SKM-1 (cell line): ENCODE results near the gene RAB2B.

ENCODE experiments used
- DNase-seq: peaks from one replicate; lab custom pipeline; 2025; ENCODE audit not compliant: unreplicated experiment; lab: John Stamatoyannopoulos, UW

The RAB2B gene

DNA sequence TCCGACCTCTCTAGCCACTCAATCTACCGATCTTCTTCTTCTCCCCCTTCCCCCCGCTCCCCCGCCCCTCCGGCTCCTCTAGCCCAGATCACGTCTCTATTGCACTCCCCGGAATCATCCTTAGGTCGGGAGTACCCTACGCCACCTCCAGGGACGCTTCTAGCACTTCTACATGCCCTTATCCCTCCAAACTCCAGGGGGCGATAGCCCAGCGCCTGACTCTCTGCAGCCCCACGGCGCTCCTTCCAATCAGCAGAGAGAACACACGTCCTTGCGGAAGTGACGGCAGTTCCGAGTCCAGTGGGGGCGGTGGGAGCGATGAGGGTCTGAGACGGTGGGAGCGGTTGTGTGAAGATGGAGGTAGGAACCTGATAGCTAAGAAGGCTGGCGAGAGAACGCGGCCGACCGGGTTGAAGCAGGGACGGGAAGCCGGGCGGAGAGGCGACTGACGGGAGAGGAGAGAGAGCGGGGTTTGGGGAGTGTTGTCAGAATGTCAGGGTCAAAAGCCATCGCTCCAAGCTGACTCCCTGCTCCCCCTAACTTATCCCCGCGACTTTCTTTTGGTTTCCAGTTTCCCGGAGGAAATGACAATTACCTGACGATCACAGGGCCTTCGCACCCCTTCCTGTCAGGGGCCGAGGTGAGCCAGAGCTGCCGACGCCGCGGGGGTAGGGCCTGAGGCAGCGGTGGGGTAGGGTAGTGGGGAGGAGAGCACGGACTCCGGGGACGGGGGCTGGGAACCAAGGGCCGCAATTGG, at the start of gene RAB2B, which contains the start of gene TOX4:
Gene RAB2B, minus strand, starts transcription at position 35 of the 757 bp plus-strand sequence. CDS start 87 bp downstream, outside the sequence.
Gene TOX4, plus strand, starts transcription at position 271 of the 757 bp plus-strand sequence. Its CDS starts 84 bp downstream, at position 355.
- DNase-seq = peak; percentile 88

DNA sequence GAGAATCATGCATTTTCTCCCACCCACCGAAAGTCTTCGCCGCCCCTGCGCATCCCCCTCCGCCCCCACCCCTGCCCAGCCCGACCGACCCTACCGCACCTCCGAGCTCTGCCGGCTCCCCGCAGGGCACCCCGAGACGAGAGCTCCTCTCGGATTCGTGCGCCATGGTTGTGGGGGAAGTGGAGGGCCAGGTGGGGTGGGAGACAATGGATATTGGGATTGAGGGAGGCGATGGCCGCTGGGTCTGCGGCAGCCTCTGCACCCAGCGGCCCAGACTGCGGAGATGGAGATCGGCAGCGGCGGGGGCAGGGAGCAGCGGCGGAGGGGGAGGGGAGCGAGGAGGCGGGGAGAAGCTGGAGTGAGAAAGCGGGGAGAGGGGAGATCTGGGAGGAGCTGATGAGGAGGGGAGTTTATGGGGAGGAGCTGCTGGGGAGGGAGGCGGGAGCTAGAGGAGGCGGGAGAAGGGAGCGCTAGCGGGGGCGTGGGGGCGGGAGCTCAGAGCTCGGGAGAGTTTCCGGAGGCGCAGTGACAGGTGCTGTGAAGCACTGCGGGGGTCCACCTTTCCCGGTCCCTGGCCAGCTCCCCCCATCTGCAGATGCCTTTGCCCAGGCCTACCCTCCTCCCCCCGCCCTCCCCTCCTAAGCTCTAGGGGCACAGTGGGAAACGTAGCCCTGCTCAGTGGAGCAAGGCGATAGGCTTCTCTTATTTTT, 49.4 kb upstream of the RAB2B start, which contains the start of gene SALL2:
Gene SALL2, minus strand, starts transcription at position 385 of the 710 bp plus-strand sequence. Its CDS starts 219 bp downstream, at position 166.
- no peak for DNase-seq

DNA sequence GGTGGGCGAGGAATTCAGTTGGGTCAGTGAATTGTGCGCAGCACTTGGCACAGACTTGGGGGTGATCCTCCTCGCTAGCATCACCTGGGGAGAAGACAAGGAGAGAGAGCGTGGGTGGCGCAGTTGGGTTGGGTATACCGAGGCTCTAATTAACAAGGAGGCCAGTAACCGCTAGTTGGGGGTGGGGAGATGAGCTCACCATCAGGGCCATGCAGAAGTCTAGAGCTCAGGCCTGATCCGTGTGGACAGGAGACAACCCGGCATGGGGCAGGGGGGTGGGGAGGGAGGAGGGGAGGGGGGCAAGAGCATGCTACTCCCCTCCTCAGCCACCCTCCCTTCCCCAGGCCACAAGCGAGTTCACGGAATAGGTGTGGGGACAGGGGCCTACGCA, 48.8 kb upstream of the RAB2B start:
- no peak for DNase-seq

DNA sequence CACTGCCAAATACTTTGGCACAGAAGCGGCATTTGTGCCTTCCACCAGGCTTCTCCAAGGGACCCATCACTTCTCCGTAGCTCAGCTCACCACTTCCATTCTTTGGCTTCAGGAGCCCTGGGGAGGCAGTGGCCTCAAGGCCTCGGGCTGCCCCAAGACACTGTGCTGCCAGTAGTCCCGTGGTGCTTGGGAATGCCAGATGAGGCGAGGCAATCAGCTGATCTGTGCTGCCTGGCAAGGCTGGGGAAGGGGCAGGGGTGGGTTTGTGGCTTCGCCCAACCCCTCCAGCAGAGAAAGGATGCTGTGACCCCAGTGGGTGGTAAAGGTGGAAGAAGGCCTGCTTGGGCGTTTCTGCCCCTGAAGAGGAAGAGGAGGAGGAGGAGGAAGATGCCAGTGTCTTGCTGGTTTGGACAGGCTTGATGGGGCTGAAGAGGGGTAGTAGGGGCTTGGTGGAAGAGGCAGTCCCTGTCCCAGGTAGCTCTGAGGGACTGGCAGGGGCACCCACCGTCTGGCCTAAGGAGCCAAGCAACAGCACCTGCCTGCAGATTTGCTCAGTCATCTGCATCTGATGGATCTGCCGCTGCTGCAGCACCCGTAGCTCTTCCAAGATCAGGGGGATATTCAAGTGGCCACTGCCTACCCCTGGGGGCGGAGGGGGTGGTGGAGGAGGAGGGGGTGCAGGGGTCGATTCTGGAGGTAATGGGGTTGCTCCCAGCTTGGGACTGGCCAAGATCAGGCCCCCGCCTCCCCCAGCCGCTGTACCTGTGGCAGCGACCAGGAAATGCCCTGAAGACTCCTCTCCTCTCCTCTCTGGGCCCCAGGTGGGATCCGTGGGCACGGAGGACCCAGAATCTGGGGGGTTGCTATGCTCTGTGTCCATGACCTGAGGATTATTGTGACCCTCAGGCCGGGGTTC, 48.1 kb upstream of the RAB2B start:
- DNase-seq = no peak

DNA sequence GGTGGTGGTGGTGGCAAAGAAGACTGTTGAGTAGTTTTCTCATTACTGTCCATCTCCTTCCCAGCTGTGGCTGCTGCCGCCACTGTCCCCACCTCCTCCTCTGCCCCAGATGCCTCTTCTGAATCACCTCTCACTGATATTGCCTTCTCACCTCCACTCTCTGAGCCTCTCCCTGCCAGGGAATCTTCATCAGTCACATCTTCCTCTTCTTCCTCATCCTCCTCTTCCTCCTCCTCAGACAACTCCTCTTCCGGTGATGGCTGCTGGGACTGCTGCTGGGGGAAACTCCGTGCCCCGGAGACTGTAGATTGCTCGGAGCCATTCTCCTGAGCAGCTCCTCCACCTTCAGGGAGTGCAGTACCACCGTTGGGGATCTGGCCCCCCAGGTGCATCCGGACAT, 46.4 kb upstream of the RAB2B start:
- no peak for DNase-seq

DNA sequence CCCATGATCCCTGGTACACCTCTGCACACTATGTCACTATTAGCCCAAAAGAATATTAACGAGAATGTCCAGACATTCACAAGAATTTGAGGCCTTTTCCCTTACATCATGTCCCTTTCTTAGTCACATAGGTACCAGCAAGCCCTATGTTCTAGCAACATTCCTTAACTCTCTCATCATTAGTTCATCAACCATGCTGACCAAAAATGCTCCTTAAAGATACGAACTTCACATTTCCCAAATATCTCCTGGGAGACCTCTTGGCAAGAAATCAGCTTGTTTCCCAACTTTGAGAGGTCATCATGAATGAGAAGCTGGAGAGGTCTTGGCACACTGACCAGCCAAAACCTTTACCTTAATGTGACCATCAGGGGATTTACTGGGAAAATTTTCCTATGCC, 44.7 kb upstream of the RAB2B start:
- DNase-seq = no peak

DNA sequence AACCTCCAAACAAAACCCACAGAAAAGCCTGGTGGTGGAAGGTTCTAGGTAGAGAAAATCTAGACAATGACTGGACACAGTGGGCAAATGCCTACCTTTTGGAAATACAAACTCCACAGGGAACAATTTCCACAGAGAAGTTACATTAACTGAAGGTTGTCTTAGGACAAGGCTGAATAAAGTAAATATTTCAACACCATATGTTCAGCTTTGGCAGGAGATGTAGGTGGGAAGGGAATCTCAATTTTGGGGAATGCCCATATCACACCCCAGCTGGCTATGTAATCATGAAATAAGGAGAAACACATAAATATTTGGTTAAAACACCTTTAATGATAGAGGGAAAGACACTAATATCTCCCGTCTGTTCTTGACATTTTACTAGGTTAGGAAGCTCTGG, 44.0 kb upstream of the RAB2B start:
- no peak for DNase-seq

DNA sequence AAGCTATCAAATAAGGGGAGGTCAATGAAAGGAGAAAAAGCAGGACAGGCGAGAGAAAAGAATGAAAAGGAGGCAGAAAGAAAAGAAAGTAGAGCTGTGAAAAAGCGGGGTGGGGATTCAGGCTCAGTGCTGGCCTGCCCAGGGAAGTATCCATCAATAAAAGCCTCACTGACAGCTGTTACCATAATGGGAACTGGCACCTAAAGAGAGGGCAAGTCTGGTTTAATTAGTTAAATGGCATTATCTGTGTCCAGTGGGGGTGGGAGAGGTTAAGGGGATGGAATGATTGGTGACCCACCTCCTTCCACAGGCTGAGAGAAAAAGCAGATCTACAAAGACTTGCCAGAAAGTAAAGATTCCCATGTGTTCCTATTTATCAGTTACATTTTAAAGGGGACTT, 42.0 kb upstream of the RAB2B start:
- no peak for DNase-seq

DNA sequence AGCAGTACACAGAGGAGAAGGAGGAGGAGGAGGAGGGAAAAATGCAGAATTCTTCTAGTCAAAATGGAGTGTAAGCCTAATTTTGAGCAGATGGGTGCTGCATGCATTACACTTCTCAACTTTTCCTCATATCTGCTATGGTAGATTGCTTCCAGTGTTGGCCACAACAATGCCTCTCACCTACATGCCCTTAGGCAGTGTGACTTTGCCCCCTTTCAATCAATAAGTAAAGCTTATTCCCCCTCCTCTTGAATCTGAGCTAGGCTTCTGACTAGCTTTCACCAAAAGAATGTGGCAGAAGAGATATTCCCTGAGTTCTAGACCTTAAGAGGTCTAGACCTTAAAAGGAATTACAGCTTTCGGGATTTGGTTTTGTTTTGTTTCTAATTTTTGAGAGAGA, 37.6 kb upstream of the RAB2B start:
- no peak for DNase-seq

DNA sequence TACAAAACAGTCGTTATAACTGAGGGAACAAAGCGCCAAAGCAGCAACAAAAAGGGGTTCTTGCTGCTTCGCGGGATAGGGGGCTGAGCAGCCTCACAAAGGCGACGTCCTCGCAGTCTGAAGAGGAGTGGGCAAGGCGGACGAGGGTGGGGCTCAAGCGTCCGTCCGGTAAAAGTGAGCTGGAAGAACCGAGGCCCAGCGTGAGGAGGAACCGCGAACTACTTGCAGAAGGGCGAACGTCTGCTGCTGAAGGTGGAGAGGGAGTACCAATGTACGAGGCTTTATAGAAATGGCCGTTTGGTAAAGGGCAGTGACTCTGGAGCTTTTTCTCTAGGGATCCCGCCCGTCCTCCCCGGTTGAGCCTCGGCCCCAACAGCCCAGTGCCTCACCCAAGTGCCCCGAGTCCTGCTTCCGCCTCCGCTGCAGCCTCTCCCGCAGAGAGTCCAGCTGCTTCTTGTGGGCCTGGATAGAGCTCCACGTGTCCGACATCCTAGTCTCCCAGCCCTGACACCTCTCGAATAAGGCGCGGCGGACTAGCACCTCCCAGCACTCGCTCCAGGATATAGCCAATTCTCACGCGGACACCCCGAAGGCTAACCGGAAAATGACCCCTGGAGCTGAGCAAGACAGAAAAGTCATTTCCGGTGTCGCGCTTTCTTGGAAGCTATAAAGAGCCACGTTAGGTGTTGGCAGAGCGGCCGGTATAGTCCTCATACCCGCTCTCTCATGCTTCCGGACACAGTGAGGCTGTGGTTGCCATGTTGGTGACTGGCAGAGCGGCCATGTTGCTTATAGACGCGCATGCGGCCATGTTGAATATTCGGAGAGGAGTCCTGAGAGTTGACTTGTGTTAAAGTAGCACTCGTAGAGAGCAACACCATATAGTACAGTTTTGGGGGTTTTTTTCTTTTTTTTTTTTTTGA, 34.2 kb upstream of the RAB2B start, which contains the start of gene METTL3:
Gene METTL3, minus strand, starts transcription at position 606 of the 923 bp plus-strand sequence. Its CDS starts 117 bp downstream, at position 489.
- peak; percentile 82 for DNase-seq

DNA sequence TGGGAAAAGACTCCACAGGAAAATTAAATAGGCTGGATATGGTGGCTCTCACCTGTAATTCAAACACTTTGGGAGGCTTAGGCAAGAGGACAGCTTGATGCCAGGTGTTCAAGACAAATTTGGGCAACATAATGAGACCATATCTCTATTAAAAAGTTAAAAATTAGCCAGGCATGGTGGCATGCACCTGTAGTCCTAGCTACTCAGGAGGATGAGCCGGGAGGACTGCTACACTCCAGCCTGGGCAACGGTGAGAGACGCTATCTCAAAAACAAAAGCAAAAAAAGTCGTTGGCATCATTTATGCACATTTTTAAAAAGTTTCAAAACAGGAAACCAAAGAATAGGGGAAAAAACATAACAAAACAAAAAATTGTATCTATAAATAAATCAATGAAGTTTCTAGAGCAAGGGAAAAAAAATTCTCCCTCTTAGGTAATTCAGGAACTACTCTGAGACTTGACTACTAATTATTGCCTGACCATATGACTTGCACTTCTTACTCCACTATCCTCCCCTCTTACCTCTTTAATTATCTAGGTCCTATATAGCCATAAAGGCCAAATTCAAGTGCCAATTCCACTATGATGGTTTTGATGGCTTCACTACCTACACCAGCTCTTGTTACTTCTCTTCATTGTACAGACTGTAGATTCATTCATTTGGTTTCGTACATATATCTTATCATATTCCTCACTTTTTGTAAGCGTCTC, 32.8 kb upstream of the RAB2B start:
- DNase-seq = no peak

DNA sequence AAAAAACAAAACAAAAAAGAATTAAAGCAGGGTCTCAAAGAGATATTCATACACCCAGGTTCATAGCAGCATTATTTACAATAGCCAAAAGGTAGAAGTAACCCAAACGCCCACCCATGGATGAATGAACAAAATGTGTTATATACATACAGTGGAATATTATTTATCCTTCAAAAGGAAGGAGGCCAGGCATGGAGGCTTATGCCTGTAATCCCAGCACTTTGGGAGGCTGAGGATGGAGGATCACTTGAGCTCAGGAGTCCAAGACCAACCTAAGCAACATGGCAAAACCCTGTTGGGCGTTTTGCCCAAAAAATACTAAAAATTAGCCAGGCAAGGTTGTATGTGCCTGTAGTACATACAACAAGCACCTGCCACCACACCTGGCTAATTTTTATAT, 29.8 kb upstream of the RAB2B start:
- no peak for DNase-seq

DNA sequence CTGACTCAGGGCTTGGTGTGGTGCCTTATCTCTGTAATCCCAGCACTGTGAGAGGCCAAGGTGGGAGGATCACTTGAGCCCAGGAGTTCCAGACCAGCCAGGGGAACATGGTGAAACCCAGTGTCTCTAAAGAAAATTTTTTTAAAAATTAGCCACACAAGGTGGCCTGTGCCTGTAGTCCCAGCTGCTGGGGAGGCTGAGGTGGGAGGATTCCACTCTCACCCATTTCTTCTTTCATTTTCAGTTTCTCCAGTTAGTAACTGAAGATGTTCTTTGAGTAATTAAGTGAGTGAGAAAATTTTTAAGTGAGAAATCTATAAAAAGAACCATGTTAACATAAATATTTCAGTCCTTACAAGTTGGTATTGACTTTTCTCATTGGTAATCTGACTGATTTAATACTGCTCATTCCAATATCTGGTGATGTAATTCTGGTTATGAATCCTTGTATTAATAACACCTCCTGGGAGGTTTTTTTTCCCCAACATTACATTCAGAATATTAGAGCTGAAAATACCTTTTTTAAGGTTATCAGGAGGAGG, 28.3 kb upstream of the RAB2B start:
- DNase-seq = no peak

DNA sequence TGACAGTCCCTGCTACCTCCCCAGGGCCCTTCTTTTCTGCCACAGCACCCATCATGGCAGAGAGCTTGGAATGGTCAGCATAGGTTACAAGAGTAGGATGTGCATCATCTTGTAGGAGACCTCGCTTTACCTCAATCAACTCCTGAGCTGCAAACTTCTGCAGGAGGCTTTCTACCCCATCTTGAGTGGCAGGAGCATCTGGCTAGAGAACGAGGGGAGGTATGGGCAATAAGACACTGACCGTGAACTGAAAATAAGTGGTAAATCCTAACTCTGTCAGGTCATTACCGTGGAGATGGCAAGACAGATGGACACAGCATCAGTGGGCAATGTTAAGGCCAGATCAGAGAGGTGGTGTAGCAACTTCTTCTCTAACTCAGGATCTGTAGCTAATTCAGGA, 26.6 kb upstream of the RAB2B start:
- no peak for DNase-seq

DNA sequence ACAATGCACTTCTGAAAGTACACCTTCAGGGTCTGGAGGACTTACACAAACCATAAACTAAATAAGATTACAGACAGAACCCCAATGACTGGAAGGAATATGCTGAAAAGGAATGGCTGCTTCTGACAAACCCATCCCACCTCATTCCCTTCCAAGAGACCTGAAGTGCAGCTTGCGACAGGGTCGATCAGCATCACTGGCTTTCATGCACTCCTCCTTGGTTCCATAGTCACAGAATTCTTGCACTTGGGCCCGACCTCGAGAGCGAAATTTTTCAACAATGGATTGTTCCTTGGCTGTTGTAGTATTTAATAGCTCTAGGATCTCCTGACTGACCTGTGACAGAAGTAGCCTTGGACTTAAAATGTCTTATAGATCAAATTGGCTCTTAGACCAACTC, 24.8 kb upstream of the RAB2B start:
- DNase-seq = no peak

DNA sequence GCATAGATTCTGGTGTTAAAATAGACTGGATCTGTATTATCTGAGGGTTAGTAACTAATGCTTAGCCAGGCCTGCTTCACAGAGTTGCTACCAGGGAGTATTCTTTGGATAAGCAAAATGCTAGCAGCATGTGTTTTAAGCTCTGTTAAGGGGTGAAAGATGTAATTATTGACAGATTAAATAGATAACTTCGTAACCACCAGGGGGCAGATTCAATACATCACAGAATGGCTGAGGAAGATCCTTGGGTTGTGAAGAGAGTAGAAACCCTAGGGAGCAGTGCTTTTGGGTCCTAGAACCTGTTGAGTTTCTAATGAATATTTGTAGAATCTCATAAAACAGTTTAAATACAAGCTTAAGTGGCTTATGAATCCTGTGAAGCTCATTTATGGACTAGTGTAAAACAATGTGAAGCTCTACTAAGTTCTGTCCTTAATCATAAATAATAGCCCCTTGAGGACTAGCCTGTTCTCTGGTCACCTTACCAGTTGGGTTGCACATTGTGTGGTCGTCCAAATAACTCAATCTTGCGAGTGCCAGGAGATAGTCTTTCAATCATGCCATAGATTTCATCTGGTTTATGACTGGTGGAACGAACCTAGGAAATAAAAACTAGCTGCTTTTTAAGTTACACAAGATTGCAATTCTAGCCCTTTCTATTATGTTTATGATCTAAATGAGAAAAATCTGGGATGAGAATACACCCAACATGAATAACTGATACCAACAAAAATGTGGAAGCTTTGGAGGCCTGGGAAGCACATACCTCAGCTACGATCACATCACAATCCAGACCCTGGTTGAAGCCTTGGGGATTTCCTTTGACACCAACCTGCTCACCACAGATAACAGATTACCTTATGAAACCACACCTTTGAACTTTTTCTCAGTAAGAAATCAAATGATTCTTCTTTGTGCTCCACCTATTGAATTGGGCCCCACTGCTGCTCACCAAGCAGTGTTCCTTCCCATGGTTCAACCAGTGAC, 22.1 kb upstream of the RAB2B start:
- no peak for DNase-seq

DNA sequence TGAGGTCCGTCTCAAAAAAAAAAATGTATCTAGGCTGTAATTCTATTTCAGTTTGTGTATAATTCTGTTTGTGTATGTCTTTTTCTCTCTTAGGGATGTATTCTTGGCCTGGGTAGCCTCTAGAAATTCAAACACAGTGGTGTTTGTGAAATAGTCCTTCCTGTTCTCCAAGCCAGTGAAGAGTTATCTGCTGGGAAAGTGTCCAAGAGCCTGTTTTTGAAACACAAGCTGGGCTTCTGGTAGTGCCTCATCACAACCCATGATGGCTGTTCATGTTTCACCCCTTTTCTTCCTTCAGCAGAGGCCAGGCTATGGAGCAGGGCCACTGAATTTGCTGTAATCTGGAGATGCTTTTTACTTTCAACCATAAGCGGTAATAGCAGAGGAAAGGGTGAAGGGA, 19.7 kb upstream of the RAB2B start:
- DNase-seq = no peak
